A673 (cell line): ENCODE measurements around the gene PLA2G6.

Experiments used
- EZH2 ChIP-seq: fragments of 200-600 bp; sonication (generic); IDR thresholded peaks from 2 replicates; pipeline ENCODE4 v1.6.1; 2017; ENCODE audit warnings: borderline replicate concordance, low read depth, mild to moderate bottlenecking, mixed read lengths, antibody characterized with exemption, low read length; ENCODE audit not compliant: poor library complexity, severe bottlenecking
- TF ChIP-seq, protein P1 (sequence below): fragments of 300-800, 200-600 bp; sonication (generic); conservative IDR thresholded peaks from 2 replicates; pipeline ENCODE4 v1.5.1; 2017; ENCODE audit warnings: low read depth, mild to moderate bottlenecking, antibody characterized with exemption, low read length, moderate library complexity, mixed read lengths

DNA sequence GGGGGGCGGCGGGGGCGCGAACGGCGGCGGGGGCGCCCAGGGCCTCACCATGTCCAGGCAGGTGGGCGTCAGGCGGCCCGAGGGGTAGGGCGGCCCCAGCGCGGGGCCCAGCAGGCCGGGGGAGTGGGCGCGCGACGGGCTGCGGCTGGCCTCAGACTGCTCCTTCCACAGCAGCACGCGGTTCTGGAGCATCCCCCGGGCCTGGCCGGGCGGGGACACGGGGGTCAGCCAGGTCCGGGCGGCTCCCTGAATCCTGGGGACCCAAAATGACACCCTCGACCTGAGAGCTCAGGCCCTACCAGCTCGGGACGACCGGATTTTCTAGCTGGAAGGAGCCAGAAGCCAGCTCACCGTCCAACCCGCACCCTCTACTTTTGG, 92.2 kb downstream of the PLA2G6 start:
- TF ChIP-seq, protein P1, sequence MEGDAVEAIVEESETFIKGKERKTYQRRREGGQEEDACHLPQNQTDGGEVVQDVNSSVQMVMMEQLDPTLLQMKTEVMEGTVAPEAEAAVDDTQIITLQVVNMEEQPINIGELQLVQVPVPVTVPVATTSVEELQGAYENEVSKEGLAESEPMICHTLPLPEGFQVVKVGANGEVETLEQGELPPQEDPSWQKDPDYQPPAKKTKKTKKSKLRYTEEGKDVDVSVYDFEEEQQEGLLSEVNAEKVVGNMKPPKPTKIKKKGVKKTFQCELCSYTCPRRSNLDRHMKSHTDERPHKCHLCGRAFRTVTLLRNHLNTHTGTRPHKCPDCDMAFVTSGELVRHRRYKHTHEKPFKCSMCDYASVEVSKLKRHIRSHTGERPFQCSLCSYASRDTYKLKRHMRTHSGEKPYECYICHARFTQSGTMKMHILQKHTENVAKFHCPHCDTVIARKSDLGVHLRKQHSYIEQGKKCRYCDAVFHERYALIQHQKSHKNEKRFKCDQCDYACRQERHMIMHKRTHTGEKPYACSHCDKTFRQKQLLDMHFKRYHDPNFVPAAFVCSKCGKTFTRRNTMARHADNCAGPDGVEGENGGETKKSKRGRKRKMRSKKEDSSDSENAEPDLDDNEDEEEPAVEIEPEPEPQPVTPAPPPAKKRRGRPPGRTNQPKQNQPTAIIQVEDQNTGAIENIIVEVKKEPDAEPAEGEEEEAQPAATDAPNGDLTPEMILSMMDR: no peak
- TF ChIP-seq EZH2: no peak
